ENCODE data around the gene RXRA.

- no peak for TF ChIP-seq SIN3A (IDR thresholded peaks at IDR 0.05; ENCODE audit: borderline replicate concordance, insufficient read depth, low read length)
- no peak for TF ChIP-seq POLR2AphosphoS5 (IDR thresholded peaks at IDR 0.05; ENCODE audit: low read depth, low read length)
These were observed 88.7 kb downstream of the RXRA start for GRCh38 chr9:134414900-134415425.
